ENCODE data around the gene IAH1.
"Not testable (repeated sequence)": the region's sequence is repeated elsewhere in the genome, so short reads cannot be mapped to it uniquely, and the experiment has no call there.

IAH1 gene

GRCh38 chr2:9513946-9514345 is 39.6 kb downstream of the IAH1 start:
- H3K4me1 ChIP-seq (ENCODE audit: control insufficient read depth, low read depth, low read length); H3K4ac ChIP-seq (ENCODE audit: low read depth, low read length); H3K79me1 ChIP-seq (ENCODE audit: low read length); H3K4me3 ChIP-seq (ENCODE audit: low read length); H3K4me2 ChIP-seq (ENCODE audit: low read length); H2BK5ac ChIP-seq (ENCODE audit: low read length); DNase-seq; H3K56ac ChIP-seq (ENCODE audit: low read length); H3K79me2 ChIP-seq (ENCODE audit: control insufficient read depth, insufficient read depth, low read length); H3K9ac ChIP-seq (ENCODE audit: low read length); H2AK5ac ChIP-seq (ENCODE audit: low read length); H3K18ac ChIP-seq (ENCODE audit: low read length); H2BK15ac ChIP-seq (replicated peaks; ENCODE audit: low read depth); H2BK120ac ChIP-seq (ENCODE audit: low read depth, low read length); H3K23ac ChIP-seq (ENCODE audit: low read length); H4K8ac ChIP-seq (ENCODE audit: low read depth, low read length); H4K5ac ChIP-seq (ENCODE audit: low read length); H3K36me3 ChIP-seq (ENCODE audit: control insufficient read depth, insufficient read depth, low read length); H3K27ac ChIP-seq (ENCODE audit: low read depth, low read length); H3K27me3 ChIP-seq (ENCODE audit: insufficient read depth, low read length, poor library complexity): not testable (repeated sequence)
- WGBS (ENCODE audit: extremely low coverage, insufficient coverage, low lambda C conversion rate), result no CpG with 5 or more reads among the region's 3 CpGs

GRCh38 chr2:9517118-9517782 is 42.9 kb downstream of the IAH1 start:
- Histone ChIP-seq H4K8ac (ENCODE audit: low read depth, low read length) (no peak overlapping the region), H3K23ac (ENCODE audit: low read length) (no peak overlapping the region), H2BK5ac (ENCODE audit: low read length) (no peak overlapping the region), H4K5ac (ENCODE audit: low read length) (no peak overlapping the region), H3K56ac (ENCODE audit: low read length) (no peak overlapping the region), H2BK120ac (ENCODE audit: low read depth, low read length) (no peak overlapping the region), H2BK15ac (replicated peaks; ENCODE audit: low read depth) (no peak overlapping the region), H3K4me1 (ENCODE audit: control insufficient read depth, low read depth, low read length) (no peaks in the 10 kb centered on the region), H3K18ac (ENCODE audit: low read length) (no peak overlapping the region), H3K79me2 (ENCODE audit: control insufficient read depth, insufficient read depth, low read length) (no peaks in the 10 kb centered on the region), H3K27me3 (ENCODE audit: insufficient read depth, low read length, poor library complexity) (no peaks in the 10 kb centered on the region), H3K9ac (ENCODE audit: low read length) (no peak overlapping the region), H3K4me2 (ENCODE audit: low read length) (no peak overlapping the region), H3K27ac (ENCODE audit: low read depth, low read length) (no peak overlapping the region), H3K4me3 (ENCODE audit: low read length) (no peak overlapping the region), H2AK5ac (ENCODE audit: low read length) (no peak overlapping the region), H3K36me3 (ENCODE audit: control insufficient read depth, insufficient read depth, low read length) (peaks cover 8% of the 10 kb centered on the region), H3K4ac (ENCODE audit: low read depth, low read length) (no peak overlapping the region), H3K79me1 (ENCODE audit: low read length) (no peaks in the 10 kb centered on the region)
- DNase-seq, result no peak
- no CpG with 5 or more reads among the region's 2 CpGs for WGBS (ENCODE audit: extremely low coverage, insufficient coverage, low lambda C conversion rate)

- DNase-seq, result no peak
- Histone ChIP-seq H2BK120ac (ENCODE audit: low read depth, low read length) (no peak overlapping the region), H3K4me1 (ENCODE audit: control insufficient read depth, low read depth, low read length) (no peaks in the 10 kb centered on the region), H3K4ac (ENCODE audit: low read depth, low read length) (no peak overlapping the region), H4K8ac (ENCODE audit: low read depth, low read length) (no peak overlapping the region), H3K27me3 (ENCODE audit: insufficient read depth, low read length, poor library complexity) (no peaks in the 10 kb centered on the region), H3K56ac (ENCODE audit: low read length) (no peak overlapping the region), H3K4me3 (ENCODE audit: low read length) (no peak overlapping the region), H3K36me3 (ENCODE audit: control insufficient read depth, insufficient read depth, low read length) (peaks cover 8% of the 10 kb centered on the region), H3K23ac (ENCODE audit: low read length) (no peak overlapping the region), H2AK5ac (ENCODE audit: low read length) (no peak overlapping the region), H3K4me2 (ENCODE audit: low read length) (no peak overlapping the region), H3K79me1 (ENCODE audit: low read length) (no peaks in the 10 kb centered on the region), H3K27ac (ENCODE audit: low read depth, low read length) (no peak overlapping the region), H3K18ac (ENCODE audit: low read length) (no peak overlapping the region), H3K79me2 (ENCODE audit: control insufficient read depth, insufficient read depth, low read length) (no peaks in the 10 kb centered on the region), H2BK15ac (replicated peaks; ENCODE audit: low read depth) (no peak overlapping the region), H3K9ac (ENCODE audit: low read length) (no peak overlapping the region), H4K5ac (ENCODE audit: low read length) (no peak overlapping the region), H2BK5ac (ENCODE audit: low read length) (no peak overlapping the region)
- no CpG with 5 or more reads among the region's 3 CpGs for WGBS (ENCODE audit: extremely low coverage, insufficient coverage, low lambda C conversion rate)
These were observed 43.8 kb downstream of the IAH1 start for GRCh38 chr2:9518163-9518562.

- Histone ChIP-seq H4K8ac (ENCODE audit: low read depth, low read length) (no peak overlapping the region), H3K56ac (ENCODE audit: low read length) (no peak overlapping the region), H2BK5ac (ENCODE audit: low read length) (no peak overlapping the region), H3K4me1 (ENCODE audit: control insufficient read depth, low read depth, low read length) (no peaks in the 10 kb centered on the region), H3K79me2 (ENCODE audit: control insufficient read depth, insufficient read depth, low read length) (no peaks in the 10 kb centered on the region), H3K27me3 (ENCODE audit: insufficient read depth, low read length, poor library complexity) (no peaks in the 10 kb centered on the region), H3K4ac (ENCODE audit: low read depth, low read length) (no peak overlapping the region), H2BK120ac (ENCODE audit: low read depth, low read length) (no peak overlapping the region), H3K36me3 (ENCODE audit: control insufficient read depth, insufficient read depth, low read length) (peaks cover 8% of the 10 kb centered on the region), H3K18ac (ENCODE audit: low read length) (no peak overlapping the region), H4K5ac (ENCODE audit: low read length) (no peak overlapping the region), H3K9ac (ENCODE audit: low read length) (no peak overlapping the region), H2BK15ac (replicated peaks; ENCODE audit: low read depth) (no peak overlapping the region), H3K23ac (ENCODE audit: low read length) (no peak overlapping the region), H3K4me2 (ENCODE audit: low read length) (no peak overlapping the region), H3K27ac (ENCODE audit: low read depth, low read length) (no peak overlapping the region), H3K4me3 (ENCODE audit: low read length) (no peak overlapping the region), H2AK5ac (ENCODE audit: low read length) (no peak overlapping the region), H3K79me1 (ENCODE audit: low read length) (no peaks in the 10 kb centered on the region)
- DNase-seq, result no peak
- WGBS (ENCODE audit: extremely low coverage, insufficient coverage, low lambda C conversion rate), result no CpG with 5 or more reads among the region's 7 CpGs
These were observed 44.4 kb downstream of the IAH1 start for GRCh38 chr2:9518780-9519179.

GRCh38 chr2:9519250-9519649 is 44.9 kb downstream of the IAH1 start:
- no peak for DNase-seq

GRCh38 chr2:9524291-9524690 is 49.9 kb downstream of the IAH1 start:
- no peak overlapping the region for H3K27ac ChIP-seq (ENCODE audit: low read depth, low read length)
- H4K5ac ChIP-seq (ENCODE audit: low read length), result no peak overlapping the region
- no peak overlapping the region for H2AK5ac ChIP-seq (ENCODE audit: low read length)
- no peak overlapping the region for H3K23ac ChIP-seq (ENCODE audit: low read length)
- no peak overlapping the region for H2BK120ac ChIP-seq (ENCODE audit: low read depth, low read length)
- H4K8ac ChIP-seq (ENCODE audit: low read depth, low read length), result no peak overlapping the region
- H3K79me2 ChIP-seq (ENCODE audit: control insufficient read depth, insufficient read depth, low read length), result no peaks in the 10 kb centered on the region
- no peak overlapping the region for H3K4me2 ChIP-seq (ENCODE audit: low read length)
- H3K4me3 ChIP-seq (ENCODE audit: low read length), result no peak overlapping the region
- H3K4me1 ChIP-seq (ENCODE audit: control insufficient read depth, low read depth, low read length), result no peaks in the 10 kb centered on the region
- H3K27me3 ChIP-seq (ENCODE audit: insufficient read depth, low read length, poor library complexity), result no peaks in the 10 kb centered on the region
- no peak overlapping the region for H3K56ac ChIP-seq (ENCODE audit: low read length)
- H3K36me3 ChIP-seq (ENCODE audit: control insufficient read depth, insufficient read depth, low read length), result peaks cover 5% of the 10 kb centered on the region
- no peaks in the 10 kb centered on the region for H3K79me1 ChIP-seq (ENCODE audit: low read length)
- H2BK5ac ChIP-seq (ENCODE audit: low read length), result no peak overlapping the region
- H3K9ac ChIP-seq (ENCODE audit: low read length), result no peak overlapping the region
- no CpG with 5 or more reads among the region's 8 CpGs for WGBS (ENCODE audit: extremely low coverage, insufficient coverage, low lambda C conversion rate)
- H2BK15ac ChIP-seq (replicated peaks; ENCODE audit: low read depth), result no peak overlapping the region
- no peak overlapping the region for H3K18ac ChIP-seq (ENCODE audit: low read length)
- no peak overlapping the region for H3K4ac ChIP-seq (ENCODE audit: low read depth, low read length)
- DNase-seq, result no peak

More at GRCh38 chr2:9519250-9519649, 44.9 kb downstream of the IAH1 start:
- no peak overlapping the region for H4K5ac ChIP-seq (ENCODE audit: low read length)
- H3K18ac ChIP-seq (ENCODE audit: low read length), result no peak overlapping the region
- H3K23ac ChIP-seq (ENCODE audit: low read length), result no peak overlapping the region
- no peak overlapping the region for H3K9ac ChIP-seq (ENCODE audit: low read length)
- no peak overlapping the region for H3K27ac ChIP-seq (ENCODE audit: low read depth, low read length)
- H2BK120ac ChIP-seq (ENCODE audit: low read depth, low read length), result no peak overlapping the region
- no peak overlapping the region for H2AK5ac ChIP-seq (ENCODE audit: low read length)
- no peak overlapping the region for H3K4me3 ChIP-seq (ENCODE audit: low read length)
- no peaks in the 10 kb centered on the region for H3K79me1 ChIP-seq (ENCODE audit: low read length)
- H4K8ac ChIP-seq (ENCODE audit: low read depth, low read length), result no peak overlapping the region
- no peak overlapping the region for H3K4me2 ChIP-seq (ENCODE audit: low read length)
- WGBS (ENCODE audit: extremely low coverage, insufficient coverage, low lambda C conversion rate), result no CpG with 5 or more reads among the region's 2 CpGs
- H3K56ac ChIP-seq (ENCODE audit: low read length), result no peak overlapping the region
- peaks cover 8% of the 10 kb centered on the region for H3K36me3 ChIP-seq (ENCODE audit: control insufficient read depth, insufficient read depth, low read length)
- H3K4me1 ChIP-seq (ENCODE audit: control insufficient read depth, low read depth, low read length), result no peaks in the 10 kb centered on the region
- no peak overlapping the region for H2BK5ac ChIP-seq (ENCODE audit: low read length)
- H3K79me2 ChIP-seq (ENCODE audit: control insufficient read depth, insufficient read depth, low read length), result no peaks in the 10 kb centered on the region
- H2BK15ac ChIP-seq (replicated peaks; ENCODE audit: low read depth), result no peak overlapping the region
- H3K27me3 ChIP-seq (ENCODE audit: insufficient read depth, low read length, poor library complexity), result no peaks in the 10 kb centered on the region
- no peak overlapping the region for H3K4ac ChIP-seq (ENCODE audit: low read depth, low read length)

All from mesendoderm (in vitro differentiated cells).